Activated naive CD4-positive, alpha-beta T cell (primary cell): ENCODE data around the gene TAS2R1.

Experiments used
- DNase-seq, 4 experiments: peaks; one replicate each; lab custom pipeline; 2025; lab: John Stamatoyannopoulos, UW

The TAS2R1 gene, protein sequence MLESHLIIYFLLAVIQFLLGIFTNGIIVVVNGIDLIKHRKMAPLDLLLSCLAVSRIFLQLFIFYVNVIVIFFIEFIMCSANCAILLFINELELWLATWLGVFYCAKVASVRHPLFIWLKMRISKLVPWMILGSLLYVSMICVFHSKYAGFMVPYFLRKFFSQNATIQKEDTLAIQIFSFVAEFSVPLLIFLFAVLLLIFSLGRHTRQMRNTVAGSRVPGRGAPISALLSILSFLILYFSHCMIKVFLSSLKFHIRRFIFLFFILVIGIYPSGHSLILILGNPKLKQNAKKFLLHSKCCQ

GRCh38 chr5:9630251-9630650 is at the start of gene TAS2R1:
TSS of gene TAS2R1 (minus strand) at chr5:9630351. CDS start at chr5:9630032, 319 bp downstream.
- DNase-seq = no peak

DNA sequence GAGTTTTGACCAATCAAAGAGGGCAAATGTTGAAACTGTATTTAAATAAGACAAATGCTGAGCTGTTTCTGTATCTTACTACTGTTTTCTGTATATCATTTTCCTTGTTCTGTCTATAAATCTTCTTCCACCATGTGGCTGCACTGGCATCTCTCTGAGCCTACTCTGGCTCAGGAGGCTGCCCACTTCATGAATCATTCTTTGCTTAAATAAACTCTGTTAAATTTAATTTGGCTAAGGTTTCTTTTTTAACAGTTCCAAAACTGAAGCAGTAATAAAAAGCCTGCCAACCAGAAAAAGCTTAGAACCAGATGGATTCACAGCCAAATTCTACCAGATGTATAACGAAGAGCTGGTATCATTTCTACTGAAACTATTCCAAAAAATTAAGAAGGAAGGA is 40.2 kb upstream of the TAS2R1 start:
- no peak for DNase-seq

- no peak for DNase-seq
These were observed 37.8 kb upstream of the TAS2R1 start for GRCh38 chr5:9667906-9668305.

GRCh38 chr5:9663891-9664290 is 33.7 kb upstream of the TAS2R1 start:
- no peak for DNase-seq

GRCh38 chr5:9661316-9662015 is 31.3 kb upstream of the TAS2R1 start:
- DNase-seq = no peak

- no peak for DNase-seq
These were observed 28.6 kb upstream of the TAS2R1 start for GRCh38 chr5:9658706-9659105.

DNA sequence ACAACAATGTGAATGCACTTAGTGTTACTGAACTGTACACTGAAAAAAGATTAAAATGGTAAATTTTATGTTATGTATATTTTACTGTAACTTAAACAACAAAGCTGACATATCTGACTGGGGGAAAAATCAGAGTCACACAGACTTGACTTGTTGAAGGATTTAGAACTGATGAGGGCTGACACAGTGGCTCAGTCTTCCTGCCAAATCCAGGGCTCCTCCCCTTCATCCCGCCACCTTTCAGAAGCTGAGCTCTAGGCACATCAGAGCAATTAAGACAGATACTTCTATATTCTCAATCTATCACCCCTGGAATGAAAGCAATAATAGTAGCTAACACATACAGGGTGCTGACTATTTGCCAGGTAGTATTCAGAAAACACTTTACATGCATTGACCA is 27.7 kb upstream of the TAS2R1 start:
- no peak for DNase-seq

GRCh38 chr5:9655641-9656040 is 25.5 kb upstream of the TAS2R1 start:
- no peak for DNase-seq

- no peak for DNase-seq
These were observed 24.7 kb upstream of the TAS2R1 start for GRCh38 chr5:9654886-9655285.

- DNase-seq = no peak
These were observed 23.7 kb upstream of the TAS2R1 start for GRCh38 chr5:9653811-9654210.

GRCh38 chr5:9653061-9653460 is 22.9 kb upstream of the TAS2R1 start:
- DNase-seq = no peak

DNA sequence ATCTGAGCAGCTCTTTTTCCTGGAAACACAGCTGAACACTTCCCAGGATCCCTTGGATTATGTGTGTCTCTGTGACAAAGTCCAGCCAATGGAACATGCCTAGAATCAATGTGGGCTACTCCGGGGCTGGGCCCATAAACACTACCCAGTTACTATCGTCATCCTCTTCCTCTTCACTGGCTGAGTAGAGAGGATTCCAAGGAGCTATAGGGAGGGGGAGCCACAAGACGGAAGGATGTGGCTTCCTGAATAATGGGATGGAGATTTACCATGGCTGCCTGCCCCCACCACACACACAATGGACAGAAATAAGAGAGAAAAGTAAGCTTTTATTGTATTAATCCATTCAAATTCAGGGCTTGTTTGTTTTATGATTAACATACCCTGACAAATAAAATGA is 22.1 kb upstream of the TAS2R1 start:
- no peak for DNase-seq

DNA sequence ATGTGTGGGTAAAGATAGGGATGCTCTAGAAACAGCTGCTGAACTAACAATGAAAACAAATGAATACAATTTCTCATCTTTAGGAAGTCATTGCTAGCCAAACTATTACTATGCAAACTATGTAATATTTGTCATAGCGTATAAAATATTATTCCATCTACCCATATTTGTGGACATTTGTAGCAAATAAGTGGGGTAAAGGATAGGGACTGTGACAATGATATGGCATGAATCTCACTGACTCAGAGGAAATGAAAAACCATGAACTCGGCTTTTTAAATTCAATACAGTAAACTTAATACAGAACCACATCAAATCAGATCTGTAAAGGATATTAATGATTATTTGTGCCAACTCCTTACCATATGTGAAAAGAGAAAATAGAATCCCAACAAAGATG is 16.7 kb upstream of the TAS2R1 start:
- DNase-seq = no peak

- no peak for DNase-seq
These were observed 14.5 kb upstream of the TAS2R1 start for GRCh38 chr5:9644630-9645029.

DNA sequence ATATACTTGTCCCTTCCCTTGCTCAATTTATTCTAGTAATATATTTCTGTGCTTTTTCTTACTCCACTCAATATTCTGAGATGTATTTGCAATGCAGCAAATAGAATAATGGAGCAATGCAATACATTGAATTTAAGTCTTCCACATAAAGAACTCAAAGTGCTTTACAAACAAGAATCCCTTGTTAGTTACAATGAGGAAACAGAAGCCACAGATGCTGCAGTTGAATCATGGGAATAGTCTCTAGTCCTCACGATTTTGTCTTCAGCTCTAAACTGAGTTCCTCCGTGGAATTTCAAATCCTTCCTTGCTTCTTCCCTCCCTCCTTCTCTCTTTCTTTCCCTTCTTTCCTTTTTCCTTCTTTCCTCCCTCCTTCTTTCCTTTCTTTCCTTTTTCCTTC is 12.5 kb upstream of the TAS2R1 start:
- DNase-seq = no peak

DNA sequence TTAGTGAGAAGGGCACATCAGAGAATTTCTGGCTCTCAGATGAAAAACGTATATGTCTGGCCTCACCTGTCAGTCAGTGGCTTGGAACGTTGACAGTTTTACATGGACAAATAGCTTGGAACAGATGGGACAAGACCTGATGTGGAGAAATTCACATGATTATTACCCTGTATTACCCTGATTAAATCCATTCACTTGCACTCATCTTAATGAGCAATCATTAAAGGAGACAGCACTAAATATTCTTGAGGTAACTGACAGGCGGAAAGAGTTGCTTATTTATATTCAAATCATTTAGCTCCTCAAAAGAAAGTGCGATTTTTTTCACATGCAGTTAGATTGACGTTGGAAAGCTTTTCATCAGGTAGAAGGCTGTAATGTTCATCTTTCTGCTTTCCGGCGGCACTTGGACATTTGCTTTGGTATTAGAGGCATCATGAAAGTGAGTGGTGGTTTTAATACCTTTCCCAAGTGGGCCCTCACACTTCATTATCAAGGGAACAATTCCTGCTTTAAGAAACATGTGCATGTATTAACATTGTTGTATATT is 11.7 kb upstream of the TAS2R1 start:
- no peak for DNase-seq

DNA sequence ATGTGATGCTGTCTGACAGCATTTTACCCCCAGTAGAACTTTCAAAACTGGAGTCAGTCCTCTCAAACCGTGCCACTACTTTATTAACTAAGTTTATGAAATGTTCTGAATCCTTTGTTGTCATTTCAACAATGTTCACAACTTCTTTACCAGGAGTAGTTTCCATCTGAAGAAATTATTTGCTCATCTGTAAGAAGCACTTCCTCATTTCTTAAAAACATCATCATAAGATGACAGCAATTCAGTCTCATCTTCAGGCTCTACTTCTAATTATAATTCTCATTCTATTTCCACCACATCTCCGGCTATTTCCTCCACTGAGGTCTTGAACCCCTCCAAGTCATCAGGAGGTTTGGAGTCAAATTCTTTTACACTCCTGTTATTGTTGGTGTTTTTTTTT is 2.3 kb upstream of the TAS2R1 start:
- no peak for DNase-seq

DNA sequence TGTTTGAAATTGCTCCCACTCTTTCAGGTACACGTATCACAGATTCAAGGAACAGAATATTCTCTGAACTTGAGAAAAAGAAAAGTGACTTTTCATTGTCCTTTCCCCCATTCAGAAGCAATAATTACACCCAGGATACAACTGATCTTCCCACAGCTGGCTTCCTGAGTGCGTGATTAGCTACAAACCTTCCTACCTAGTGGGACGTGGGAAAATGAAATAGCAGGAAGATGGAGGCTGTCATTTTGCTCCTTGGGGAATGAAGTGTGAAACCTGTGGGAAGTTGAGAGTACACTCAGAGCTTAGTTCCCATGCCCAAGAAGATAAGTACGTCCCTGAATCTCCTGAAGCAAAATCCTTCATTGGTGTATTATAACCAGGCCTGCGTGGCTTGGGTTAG is 2.6 kb downstream of the TAS2R1 start:
- DNase-seq = no peak

DNA sequence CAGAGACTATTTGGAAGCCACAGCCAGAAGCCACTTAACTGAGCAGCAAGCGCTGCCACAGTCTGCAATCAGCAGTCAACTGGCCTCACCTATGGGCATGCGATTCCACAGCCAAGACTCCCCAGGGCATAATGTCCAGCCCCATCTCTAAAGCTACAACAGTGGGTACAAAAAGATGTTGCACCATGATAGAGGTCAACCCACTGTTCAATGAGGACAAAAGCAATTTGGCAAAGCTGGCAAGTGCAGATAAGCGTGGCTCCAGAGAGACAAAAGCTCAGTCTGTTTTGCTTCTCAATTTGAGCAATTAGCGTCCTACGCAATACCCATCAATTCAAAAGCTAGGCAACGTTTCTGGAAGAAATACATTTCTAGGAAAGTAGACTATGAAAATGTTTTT is 3.2 kb downstream of the TAS2R1 start:
- DNase-seq = no peak

- no peak for DNase-seq
These were observed 4.4 kb downstream of the TAS2R1 start for GRCh38 chr5:9625731-9626130.

DNA sequence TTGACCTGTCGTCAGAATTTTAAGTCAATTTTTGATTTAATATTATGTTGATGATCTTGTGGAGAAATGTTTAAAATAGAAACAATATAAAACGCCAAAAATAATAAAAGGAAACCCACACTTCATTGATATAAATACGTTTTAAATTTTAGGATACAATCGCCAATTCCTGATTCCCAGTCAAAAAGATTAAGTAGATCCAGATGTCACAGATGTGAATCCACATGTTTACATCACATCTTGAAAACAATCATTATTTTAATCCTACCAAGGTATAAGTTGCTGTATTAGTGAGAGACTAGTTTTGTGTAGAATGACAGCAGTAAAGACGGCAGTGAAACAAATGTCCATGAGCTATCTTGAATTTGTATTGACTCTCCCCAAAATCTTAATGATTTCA is 4.9 kb downstream of the TAS2R1 start:
- DNase-seq = no peak

- no peak for DNase-seq
These were observed 5.8 kb downstream of the TAS2R1 start for GRCh38 chr5:9624196-9624947.

DNA sequence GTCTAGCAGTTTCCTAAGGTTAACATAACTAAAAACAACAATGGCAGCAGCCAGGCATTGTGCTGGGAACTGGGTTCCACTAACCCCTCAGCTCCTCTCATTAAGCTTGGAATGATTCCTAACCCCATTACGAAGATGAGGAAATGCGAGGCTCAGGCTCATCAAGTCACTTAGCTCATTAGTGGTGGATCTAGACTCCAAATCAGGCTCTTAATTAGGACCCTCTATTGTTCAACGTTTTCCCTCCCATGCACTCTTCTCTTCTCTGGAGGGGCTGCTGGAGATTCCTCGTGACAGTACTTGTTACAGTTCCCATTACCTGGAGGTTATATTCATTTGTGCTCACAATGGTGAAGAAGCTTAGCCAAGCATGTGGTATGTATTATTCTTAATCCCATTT is 6.5 kb downstream of the TAS2R1 start:
- DNase-seq = no peak
